Stimulated activated CD8-positive, alpha-beta memory T cell treated with anti-CD3 and anti-CD28 coated beads, Interleukin-12 subunit alpha, Interleukin-12 subunit beta, amount 100 ng/mL, for 24 hours (primary cell): Measurements from ENCODE around the gene ZBED1.
"Not testable (repeated sequence)": the region's sequence is repeated elsewhere in the genome, so short reads cannot be mapped to it uniquely, and the experiment has no call there.

Experiments used
- DNase-seq: peaks from one replicate; pipeline ENCODE4 v3.0.0-alpha.2; 2020; ENCODE audit errors: extremely low read depth

The ZBED1 gene

DNA sequence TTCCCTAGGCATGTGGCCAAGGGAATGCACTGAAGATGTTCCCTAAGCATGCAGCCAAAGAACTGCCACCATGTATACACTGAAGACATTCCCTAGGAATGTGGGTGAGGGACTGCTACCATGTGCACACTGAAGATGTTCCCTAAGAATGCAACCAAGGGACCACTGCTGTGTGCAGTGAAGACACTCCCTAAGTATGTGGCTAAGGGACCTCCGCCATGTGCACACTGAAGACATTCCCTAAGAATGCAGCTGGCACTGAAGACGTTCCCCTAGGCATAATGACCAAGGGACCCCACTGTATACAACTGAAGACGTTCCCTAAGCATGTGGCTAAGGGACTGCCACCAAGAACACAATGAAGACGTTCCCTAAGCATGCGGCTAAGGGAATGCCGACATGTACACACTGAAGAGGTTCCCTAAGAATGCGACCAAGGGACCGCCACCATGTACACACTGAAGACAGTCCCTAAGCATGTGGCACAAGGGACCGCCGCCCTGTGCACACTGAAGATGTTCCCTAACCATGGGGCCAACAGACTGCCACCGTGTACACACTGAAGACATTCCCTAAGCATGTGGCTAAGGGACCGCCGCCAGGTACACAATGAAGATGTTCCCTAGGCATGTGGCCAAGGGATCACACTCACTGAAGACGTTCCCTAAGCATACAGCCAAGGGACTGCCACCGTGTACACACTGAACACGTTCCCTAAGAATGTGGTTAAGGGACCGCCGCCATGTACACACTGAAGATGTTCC lies 25.6 kb downstream of the ZBED1 start:
- no peak for DNase-seq

DNA sequence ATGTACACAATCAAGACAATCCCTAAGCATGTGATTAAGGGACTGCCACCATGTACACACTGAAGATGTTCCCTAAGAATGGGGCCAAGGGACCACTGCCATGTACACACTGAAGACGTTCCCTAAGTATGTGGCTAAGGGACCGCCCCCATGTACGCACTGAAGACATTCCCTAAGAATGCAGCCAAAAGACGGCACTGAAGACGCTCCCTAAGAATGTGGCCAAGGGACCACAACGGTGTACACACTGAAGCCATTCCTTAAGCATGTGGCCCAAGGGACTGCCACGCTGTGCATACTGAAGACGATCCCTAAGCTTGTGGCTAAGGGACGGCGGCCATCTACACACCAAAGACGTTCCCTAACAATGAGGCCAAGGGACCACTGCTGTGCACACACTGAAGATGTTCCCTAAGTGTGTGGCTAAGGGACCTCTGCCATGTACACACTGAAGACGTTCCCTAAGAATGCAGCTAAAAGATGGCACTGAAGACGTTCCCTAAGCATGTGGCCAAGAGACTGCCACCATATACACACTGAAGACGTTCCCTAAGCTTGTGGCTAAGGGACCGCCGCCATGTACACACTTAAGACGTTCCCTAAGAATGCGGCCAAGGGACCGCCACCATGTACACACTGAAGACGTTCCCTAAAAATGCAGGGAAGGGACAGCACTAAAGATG lies 26.4 kb downstream of the ZBED1 start:
- no peak for DNase-seq

DNA sequence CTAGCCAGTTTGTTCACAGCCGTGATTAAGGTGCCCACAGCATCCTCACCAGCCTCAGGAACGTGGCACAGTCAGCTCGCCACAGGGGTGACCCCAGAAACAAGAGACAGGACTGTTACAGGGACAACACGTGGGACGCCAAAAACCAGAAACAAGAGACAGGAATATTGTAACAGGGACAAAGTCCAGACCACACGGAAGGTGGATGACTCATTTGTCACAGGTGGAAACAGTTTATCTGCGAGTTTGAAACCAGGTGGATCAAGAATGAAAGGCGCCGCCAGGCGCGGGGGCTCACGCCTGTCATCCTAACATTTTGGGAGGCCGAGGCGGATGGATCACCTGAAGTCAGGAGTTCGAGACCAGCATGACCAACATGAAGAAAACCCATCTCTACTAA lies 27.7 kb downstream of the ZBED1 start:
- DNase-seq = not testable (repeated sequence)

DNA sequence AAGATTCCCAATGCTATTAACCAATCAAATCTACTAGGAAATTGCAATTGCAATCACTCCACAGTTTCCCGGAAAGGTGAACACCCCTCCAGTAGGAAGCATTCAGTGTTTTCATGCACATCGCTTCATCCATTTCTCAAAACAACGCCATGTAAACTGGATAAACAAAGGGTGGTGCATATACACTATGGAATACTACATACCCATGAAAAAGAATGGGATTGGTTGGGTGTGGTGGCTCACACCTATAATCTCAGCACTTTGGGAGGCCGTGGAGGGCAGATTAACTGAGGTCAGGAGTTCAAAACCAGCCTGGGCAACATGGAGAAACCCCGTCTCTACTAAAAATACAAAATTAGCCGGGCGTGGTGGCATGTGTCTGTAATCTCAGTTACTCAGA lies 29.1 kb downstream of the ZBED1 start:
- no peak for DNase-seq

DNA sequence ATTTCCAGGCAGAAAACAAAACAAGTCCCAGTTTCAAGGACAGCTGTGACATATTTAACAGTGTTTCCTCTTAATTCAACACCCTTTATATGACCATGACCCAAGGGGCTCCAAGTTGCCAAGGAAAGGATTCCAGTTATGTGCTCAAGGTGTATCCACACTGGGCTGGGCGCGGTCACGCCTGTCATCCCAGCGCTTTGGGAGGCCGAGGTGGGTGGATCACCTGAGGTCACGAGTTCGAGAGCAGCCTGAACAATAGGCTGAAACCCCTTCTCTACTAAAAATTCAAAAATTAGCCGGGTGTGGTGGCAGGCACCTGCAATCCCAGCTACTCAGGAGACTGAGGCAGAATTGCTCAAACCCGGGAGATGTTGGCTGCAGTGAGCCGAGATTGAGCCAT lies 29.6 kb downstream of the ZBED1 start:
- not testable (repeated sequence) for DNase-seq

DNA sequence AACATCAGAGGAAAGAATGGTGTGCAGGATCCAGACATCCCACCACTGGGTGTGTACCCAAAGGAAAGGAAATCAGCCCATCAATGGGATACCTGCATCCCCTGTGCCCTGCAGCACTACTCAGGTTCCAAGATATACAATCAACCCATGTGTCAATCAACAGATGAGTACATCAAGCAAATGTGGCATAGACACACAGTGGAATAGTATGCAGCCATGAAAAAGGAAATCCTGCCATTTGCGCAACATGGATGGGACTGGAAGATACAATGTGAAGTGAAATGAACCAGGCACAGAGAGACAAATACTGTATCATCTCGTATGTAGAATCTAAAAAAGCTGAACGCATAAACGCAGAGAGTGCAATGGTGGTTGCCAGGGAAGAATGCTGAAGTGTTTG lies 30.9 kb downstream of the ZBED1 start:
- DNase-seq = not testable (repeated sequence)

DNA sequence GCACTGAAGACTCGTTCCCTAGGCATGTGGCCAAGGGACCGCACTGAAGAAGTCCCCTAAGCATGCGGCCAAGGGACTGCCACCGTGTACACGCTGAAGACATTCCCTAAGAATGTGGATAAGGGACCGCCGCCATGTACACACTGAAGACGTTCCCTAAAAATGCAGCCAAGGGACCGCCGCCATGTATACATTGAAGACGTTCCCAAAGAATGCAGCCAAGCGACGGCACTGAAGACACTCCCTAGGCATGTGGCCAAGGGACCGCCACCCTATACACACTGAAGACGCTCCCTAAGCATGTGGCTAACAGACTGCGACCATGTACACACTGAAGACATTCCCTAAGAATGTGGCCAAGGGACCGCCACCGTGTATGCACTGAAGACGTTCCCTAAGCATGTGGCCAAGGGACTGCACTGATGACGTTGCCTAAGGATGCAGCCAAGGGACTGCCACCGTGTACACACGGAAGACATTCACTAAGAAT lies 31.5 kb downstream of the ZBED1 start:
- DNase-seq = no peak

DNA sequence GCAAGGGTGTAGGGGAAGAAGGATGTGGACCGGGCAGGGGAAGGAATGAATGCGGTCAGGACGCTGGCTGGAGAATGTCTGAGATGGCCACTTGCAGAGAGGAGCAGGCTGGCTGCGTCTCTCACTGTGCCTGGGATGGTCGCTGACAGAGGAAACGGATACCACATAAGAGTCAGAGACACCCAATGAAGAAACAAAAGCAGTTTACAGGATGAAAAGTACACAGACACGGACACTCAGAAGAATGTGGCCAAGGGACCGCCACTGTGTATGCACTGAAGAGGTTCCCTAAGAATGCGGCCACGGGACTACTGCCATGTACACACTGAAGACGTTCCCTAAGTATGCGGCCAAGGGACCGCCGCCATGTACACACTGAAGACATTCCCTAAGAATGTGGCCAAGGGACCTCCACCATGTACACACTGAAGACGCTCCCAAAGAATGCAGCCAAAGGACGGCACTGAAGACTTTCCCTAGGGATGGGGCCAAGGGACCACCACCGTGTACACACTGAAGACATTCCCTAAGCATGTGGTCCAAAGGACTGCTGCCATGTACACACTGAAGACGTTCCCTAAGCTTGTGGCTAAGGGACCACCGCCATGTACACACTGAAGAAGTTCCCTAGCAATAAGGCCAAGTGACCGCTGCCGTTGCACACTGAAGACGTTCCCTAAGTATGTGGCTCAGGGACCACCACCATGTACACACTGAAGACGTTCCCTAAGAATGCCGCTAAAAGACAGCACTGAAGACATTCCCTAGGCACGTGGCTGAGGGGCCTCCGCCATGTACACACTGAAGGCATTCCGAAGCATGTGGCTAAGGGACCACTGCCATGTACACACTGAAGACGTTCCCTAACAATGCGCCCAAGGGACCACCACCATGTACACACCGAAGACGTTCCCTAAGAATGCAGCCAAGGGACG lies 32.2 kb downstream of the ZBED1 start:
- no peak for DNase-seq

DNA sequence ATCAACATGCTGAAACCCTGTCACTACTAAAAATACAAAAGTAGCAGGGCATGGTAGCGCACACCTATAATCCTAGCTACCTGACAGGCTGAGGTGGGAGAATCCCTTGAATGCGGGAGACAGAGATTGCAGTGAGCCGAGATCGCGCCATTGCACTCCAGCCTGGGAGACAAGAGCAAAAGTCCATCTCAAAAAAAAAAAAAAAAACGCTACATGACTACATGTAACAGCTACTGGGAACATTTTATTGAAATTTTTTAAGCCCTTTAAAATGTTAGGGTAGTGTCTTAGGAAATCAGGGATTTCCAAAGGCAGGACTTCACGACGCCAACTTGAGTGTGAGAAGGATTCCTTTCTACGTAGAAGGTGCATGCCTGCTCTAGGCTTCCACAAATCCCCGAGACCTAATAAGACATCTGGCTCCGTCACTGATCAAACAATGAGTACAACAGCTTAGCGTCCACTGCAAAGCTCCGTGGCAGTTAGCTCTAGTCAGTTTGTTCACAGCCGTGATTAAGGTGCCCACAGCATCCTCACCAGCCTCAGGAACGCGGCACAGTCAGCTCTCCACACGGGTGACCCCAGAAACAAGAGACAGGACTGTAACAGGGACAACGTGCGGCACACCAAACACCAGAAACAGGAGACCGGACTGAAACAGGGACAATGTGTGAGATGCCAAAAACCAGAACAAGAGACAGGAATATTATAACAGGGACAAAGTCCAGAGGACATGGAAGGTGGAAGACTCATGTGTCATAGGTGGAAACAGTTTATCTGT lies 33.7 kb downstream of the ZBED1 start:
- no peak for DNase-seq

DNA sequence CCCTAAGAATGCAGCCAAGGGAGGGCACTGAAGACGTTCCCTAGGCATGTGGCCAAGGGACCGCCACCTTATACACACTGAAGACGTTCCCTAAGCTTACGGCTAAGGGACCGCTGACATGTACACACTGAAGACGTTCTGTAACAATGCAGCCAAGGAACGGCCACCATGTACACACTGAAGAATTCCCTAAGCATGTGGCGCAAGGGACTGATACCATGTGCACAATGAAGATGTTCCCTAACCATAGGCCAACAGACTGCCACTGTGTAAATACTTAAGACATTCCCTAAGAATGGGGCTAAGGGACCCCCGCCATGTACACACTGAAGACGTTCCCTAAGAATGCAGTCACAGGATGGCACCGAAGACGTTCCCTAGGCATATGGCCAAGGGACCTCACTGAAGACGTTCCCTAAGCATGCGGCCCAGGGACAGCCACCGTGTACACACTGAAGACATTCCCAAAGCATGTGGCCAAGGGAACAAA lies 36.1 kb downstream of the ZBED1 start:
- no peak for DNase-seq

DNA sequence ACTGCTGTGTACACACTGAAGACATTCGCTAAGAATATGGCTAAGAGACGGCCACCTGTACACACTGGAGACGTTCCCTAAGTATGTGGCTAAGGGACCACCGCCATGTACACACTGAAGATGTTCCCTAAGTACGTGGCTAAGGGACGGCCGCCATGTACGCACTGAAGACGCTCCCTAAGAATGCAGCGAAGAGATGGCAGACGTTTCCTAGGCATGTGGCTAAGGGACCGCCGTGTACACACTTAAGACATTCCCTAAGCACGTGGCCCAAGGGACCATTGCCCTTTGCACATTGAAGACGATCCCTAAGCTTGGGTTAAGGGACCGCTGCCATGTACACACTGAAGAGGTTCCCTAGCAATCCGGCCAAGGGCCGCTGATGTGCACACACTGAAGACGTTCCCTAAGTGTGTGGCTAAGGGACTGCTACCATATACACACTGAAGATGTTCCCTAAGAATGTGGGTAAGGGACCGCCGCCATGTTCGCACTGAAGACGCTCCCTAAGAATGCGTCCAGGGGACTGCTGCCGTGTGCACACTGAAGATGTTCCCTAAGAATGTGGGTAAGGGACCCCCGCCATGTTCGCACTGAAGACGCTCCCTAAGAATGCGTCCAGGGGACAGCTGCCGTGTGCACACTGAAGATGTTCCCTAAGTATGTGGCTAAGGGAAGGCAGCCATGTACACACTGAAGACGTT lies 36.7 kb downstream of the ZBED1 start:
- no peak for DNase-seq

DNA sequence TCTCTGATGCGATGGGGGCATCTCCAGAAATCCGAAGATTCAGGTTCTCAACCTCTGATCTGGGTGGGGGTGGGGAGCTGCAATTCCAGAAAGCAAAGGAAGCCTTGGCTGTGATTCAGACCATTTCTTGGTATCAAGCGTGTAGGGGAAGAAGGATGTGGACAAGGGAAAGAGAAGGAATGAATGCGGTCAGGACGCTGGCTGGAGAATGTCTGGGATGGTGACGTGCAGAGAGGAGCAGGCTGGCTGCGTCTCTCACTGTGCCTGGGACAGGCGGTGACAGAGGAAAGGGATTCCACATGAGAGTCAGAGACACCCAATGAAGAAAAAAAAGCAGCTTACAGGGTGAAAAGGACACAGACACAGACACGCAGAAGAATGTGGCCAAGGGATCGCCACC lies 37.3 kb downstream of the ZBED1 start:
- DNase-seq = not testable (repeated sequence)

DNA sequence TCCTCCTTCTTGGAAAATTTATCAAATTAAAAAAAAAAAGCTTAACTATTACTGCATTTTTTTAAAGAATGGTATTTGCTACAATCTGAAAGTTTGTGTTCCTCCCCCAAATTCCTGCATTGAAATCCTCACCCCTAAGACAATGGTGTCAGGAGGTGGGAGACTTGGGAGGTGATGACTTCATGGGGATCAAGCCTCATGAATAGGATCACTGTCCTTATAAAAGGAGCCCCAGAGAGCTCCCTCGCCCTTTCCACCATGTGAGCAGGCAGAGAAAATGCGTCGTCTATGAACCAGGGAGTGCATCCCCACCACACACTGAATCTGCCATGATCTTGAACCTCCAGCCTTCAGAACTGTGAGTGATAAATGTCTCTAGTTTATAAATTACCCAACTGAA lies 38.0 kb downstream of the ZBED1 start:
- DNase-seq = no peak

DNA sequence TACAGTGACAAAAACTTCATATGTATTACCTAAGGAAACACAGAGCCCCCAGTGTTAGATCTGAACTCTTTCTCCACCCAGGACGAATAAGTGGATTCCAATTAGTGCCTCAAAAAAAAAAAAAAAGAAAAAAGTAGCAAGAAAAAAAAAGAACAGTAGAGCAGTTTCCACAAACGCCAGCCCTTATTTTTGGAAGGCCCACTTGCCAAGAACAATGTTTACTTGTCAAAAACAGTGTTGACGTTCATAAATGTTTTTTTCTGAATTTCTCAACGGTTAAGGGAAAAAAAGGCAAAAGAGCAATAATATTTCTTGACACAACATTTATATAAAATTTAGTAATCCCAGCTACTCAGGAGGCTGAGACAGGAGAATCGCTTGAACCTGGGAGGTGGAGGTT lies 38.7 kb downstream of the ZBED1 start:
- DNase-seq = no peak

DNA sequence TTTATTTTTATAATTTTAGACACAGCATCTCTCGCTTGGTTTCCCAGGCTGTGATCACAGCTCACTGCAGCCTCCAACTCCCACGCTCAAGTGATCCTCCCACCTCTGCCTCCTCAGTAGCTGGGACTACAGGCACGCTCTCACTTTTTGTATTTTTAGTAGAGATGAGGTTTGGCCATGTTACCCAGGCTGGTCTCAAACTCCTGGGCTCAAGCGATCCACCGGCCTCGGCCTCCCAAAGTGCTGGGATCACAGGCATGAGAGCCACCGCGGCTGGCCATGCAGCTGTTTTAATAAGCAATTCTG lies 39.1 kb downstream of the ZBED1 start:
- no peak for DNase-seq

DNA sequence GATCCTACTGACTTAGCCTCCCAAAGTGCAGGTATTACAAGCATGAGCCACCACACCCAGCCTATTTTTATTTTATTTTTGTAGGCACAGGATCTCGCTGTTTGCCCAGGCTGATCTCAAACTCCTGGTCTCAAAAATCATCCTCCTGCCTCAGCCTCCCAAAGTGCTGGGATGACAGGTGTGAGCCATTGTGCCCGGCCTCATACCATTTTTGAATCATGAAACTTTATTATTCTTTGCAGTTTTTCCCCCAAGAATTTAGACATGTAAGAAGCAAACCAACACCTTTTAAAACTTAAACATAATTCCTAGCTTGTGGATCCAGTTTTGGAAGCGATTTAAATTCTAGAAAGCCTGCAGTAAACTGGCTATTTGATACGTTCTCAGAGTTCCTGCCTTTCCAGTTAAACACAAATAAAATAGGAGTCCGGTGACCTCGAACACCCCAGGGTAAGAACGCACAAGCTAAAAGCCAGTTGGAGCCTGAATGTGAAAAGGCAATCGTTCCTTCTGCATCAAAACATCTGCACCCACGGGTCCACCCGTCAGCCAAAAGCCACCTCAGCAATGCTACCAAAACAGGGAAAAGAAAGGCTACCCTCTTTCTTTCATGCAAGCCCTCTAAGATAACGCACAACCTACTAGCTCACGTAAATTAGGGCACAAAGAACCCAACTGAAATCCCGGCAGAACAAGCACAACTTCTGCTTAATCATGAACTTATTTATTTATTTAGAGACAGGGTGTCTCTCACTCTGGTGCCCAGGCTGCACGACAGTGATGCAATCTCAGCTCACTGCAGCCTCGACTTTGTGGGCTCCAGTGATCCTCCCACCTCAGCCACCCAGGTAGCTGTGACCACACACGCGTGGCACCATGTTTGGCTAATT lies 39.7 kb downstream of the ZBED1 start:
- DNase-seq = not testable (repeated sequence)

DNA sequence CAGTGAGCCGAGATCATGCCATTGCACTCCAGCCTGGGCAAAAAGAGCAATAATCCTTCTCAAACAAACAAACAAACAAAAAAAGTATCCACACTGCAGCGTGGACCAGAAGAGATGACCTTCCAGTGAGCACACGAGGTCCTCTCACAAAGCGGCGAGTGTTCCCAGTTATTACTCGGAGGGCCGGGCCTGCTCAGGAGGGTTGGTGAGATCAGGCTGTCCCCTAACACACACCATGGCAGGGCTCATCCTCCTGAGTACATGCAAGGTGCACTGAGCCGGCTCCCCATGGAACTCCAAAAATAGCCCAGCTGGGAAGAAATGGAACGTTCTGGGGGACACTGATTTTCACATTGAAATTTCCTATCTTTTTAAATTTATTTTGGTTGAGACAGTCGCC lies 40.7 kb downstream of the ZBED1 start:
- not testable (repeated sequence) for DNase-seq

DNA sequence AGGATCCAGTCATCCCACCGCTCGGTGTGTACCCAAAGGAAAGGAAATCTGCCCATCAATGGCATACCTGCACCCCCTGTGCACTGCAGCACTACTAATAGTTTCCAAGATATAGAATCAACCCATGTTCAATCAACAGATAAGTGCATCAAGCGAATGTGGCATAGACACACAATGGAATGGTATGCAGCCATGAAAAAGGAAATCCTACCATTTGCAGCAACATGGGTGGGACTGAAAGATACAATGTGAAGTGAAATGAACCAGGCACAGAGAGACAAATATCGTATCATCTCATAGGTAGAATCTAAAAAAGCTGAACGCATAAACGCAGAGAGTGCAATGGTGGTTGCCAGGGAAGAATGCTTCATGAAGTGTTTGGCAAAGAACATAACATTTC lies 42.5 kb downstream of the ZBED1 start:
- DNase-seq = no peak

DNA sequence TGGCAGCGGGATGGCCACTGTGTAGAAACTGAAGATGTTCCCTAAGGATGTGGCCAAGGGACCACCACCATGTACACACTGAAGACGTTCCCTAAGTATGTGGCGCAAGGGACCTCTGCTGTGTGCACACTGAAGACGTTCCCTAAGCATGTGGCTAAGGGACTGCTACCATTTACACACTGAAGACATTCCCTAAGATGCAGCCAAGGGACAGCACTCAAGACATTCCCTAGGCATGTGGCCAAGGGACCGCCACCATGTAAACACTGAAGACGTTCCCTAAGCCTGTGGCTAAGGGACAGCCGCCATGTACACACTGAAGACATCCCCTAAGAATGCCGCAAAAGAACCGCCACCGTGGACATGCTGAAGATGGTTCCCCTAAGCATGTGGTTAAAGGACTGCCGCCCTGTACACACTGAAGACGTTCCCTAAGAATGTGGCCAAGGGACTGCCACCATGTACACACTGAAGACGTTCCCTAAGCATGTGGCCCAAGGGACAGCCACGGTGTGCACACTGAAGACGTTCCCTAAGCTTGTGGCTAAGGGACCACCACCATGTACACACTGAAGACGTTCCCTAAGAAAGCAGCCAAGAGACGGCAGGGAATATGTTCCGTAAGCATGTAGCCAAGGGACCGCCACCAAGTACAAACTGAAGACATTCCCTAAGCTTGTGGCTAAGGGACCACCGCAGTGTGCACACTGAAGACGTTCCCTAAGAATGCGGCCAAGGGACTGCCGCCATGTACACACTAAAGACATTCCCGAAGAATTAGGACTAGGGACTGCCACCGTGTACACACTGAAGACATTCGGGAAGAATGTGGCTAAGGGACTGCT lies 43.3 kb downstream of the ZBED1 start:
- DNase-seq = no peak
